ENCODE results near the gene PPME1.

The PPME1 gene

GRCh38 chr11:74159642-74160041 lies 11.4 kb upstream of the PPME1 start:
- DNase-seq (ENCODE audit: low spot score), result no peak

GRCh38 chr11:74162681-74163467 lies 8.2 kb upstream of the PPME1 start:
- DNase-seq (ENCODE audit: low spot score), result no peak

- DNase-seq (ENCODE audit: low spot score), result no peak
Measured at GRCh38 chr11:74168838-74169237, 2.3 kb upstream of the PPME1 start.

DNA sequence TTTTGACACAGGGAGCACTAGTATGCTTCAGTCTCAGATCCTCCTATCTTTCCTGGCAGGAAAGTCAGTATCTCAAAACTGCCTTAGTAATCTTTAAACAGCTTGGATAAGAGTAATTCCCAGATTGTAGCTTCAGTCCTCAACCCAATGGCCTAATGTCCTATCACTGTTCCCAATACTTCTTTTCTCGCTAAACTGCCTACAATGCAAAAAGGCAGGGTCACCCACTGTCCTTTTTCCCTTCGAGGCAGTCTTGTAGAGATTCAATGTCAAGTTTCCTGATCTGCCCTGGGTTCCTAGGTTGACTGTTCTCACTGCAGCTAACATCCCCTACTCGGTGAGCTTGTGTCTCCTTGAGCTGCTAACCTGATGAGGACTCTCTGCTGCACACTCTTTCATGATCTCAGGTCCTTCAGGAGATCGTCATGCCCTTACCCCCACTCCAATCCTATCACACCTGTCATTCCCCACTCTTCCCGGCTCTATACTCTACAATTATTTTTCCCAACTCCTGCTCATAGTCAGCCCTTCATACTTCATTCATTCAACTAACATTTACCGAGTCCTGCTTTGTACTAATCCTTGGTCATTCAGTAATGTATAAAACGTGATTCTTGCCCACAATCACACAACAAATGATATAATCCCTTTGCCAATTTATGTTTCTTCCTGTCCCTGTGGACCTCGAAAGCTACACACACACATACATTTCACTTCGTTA lies 1.2 kb upstream of the PPME1 start:
- no peak for DNase-seq (ENCODE audit: low spot score)

DNA sequence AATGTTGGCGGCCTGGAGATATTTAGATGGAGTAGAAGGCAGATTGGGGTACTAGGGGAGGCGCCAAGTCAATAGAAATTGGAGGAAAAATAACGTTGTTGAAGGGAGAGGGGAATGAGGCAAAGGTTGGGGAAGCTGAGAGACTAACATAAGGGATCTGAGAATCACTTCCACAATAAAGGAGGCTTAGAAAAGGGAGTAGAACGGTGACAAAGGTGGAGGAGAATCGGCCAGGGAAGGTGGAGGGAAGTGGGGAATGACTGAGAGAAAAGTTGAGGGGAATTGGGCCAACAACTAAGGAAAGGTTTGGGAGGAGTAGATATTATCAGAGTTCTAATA lies 510 bp downstream of the PPME1 start:
- no peak for DNase-seq (ENCODE audit: low spot score)

DNA sequence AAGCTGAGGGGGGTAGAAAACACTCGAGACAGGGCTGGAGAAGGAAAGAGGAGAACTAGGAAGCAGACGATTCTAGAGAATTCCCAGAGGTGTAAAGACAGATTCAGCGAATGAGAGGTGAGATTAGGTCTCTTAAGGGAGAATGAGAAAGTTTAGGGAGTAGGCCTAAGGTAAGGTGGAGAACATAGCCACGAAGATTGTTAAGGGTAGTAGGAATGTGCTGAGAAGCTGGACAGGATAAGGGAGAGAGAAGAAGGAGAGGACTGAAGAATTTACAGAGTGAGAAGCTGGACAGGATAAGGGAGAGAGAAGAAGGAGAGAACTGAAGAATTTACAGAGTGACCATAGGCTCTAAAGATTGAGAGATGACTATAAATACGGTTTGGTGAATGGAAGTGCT lies 908 bp downstream of the PPME1 start:
- DNase-seq (ENCODE audit: low spot score), result peak; percentile 16

GRCh38 chr11:74175920-74176319 lies 4.8 kb downstream of the PPME1 start:
- no peak for DNase-seq (ENCODE audit: low spot score)

DNA sequence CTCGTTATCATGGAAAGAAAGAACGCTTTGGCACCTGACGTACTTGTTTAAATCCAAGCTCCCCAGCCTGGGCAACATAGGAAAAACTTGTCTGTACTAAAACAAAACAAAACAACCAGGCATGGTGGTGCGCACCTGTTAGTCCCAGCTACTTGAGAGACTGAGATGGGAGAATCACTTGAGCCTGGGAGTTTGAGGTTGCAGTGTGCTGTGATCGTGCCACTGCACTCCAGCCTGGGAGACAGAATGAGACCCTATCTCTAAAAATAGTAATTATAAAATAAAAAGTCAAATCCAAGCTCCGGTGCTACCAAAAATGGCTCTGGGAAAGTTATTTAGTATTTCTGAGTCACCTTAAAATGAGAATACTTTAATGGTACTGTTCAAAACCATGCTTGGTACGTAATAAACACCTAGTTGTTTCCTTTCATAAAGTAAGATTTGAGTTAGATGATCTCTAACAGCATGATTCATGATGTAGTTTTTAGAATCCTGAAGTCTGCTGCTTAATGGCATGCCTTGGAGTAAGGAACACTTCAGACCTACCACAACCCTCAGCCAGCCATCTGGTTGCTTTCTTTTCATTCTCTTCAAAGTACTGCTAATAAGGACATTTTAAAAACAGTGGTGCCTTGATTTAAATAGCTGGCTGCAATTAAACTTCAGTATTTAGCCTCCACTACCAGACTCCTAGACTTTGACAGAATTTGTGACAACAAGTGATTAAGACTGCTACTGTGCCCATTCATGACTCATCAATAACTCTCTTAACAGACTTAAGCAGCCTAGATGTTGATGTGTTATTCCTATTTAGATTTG lies 8.4 kb downstream of the PPME1 start:
- no peak for DNase-seq (ENCODE audit: low spot score)

- DNase-seq (ENCODE audit: low spot score), result no peak
Measured at GRCh38 chr11:74182635-74183034, 11.5 kb downstream of the PPME1 start.

GRCh38 chr11:74185285-74185684 lies 14.2 kb downstream of the PPME1 start:
- DNase-seq (ENCODE audit: low spot score), result no peak

DNA sequence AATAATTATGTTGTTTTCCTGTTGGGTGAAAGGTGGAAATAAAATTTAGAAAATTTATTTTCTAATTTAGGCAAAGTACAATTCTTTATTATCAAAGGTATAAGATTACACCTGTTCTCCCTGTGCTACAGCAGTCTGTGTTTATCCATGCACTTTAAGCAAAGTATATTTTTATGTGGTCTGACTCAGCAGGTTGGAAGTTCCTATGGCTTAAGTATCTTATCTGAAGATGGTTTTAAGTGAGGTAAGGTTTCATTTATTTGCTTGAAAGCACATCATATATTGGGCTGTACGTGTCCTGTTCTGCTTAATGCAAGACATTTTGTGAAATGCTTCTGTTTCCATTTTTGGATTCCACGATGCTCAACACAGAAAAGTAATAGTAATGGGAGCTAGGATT lies 14.6 kb downstream of the PPME1 start:
- no peak for DNase-seq (ENCODE audit: low spot score)

DNA sequence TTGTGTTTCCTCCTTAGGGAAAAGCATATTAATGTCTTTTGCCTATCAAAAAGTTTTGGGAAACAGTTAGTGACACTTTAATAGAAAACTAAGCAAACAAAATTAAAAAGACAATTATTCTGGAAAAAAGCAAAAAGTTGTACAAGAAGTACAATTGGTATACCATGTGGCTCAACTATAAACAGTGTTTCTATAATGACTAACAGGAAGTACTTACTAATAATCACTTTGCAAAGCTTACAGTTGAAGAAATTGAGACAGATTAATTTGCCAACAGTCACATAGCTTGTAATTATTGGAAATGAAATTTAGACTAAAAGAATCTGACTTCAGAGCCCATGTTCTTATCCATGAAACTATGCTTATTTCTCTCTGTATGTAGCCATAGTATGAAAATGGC lies 24.7 kb downstream of the PPME1 start:
- no peak for DNase-seq (ENCODE audit: low spot score)

GRCh38 chr11:74196781-74197486 lies 25.8 kb downstream of the PPME1 start:
- no peak for DNase-seq (ENCODE audit: low spot score)

DNA sequence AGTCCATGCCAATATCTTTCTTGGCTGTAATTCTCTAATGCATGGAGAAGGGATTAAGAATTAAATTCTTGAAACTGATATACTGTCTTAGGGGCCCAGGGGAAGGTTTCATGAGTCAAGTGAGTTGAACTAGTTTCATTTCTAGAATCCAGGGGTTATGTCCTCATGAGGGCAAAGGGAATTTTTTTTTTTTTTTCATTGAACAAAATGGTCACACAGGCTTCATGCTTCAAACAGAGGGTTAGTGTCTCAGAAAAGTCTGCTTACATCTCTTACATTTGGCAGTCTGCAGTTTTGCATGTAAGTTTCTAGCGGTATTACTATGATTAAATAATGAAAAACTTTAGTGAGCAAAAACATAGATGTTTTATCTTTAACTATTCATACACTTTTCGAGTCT lies 32.9 kb downstream of the PPME1 start:
- DNase-seq (ENCODE audit: low spot score), result no peak

DNA sequence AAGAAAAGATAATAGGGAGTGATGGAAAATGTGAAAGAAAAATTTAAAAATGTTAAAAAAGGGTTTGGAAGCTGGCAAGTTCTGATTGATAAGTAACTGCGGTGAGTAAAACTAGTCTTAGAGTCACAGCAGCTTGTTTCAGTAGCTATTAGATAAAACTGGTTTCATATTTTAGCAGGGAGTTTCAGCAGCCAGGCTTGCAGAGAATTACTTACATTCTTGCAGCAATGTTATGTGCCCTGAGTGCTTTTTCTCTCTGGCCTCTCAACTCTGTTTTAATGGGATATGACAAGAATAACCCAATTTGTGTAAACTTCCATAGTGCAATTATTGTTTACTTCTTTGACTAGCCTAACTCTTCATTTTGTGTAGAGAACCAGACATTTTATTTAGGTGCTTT lies 33.6 kb downstream of the PPME1 start:
- no peak for DNase-seq (ENCODE audit: low spot score)

- no peak for DNase-seq (ENCODE audit: low spot score)
Measured at GRCh38 chr11:74205181-74205580, 34.1 kb downstream of the PPME1 start.

DNA sequence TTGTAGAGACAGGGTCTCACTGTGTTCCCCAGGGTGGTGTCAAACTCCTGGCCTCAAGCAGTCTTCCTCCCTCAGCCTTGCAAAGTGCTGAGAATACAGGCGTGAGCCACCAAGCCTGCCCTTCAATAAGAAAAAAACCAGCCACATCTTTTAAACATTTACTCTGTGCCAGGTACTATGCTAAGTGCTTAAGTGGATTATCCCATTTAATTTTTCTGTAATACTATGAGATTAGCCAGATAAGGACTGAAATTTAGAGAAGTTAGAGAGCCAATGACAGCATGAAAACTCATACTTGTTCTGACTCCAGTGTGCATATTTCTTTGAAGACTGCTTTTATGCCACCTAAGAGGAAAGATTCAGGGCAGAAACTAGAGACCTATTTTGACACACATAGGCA lies 35.7 kb downstream of the PPME1 start:
- DNase-seq (ENCODE audit: low spot score), result no peak

- no peak for DNase-seq (ENCODE audit: low spot score)
Measured at GRCh38 chr11:74208507-74208906, 37.4 kb downstream of the PPME1 start.

DNA sequence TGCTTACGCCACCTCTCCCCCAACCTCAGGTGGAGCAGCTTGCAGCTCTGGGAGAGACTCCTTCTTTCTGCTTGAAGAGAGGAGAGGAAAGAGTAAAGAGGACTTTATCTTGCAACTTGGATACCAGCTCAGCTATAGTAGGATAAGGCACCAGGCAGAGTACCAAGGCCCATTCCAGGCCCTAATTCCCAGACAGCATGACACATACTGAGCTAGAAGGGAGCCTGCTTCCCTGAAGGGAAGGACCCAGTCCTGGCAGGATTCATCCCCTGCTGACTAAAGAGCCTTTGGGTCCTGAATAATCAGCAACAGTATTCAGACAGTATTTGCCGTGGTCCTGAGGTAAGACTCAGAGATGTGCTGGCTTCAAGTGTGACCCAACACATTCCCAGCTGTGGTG lies 41.4 kb downstream of the PPME1 start:
- no peak for DNase-seq (ENCODE audit: low spot score)

- no peak for DNase-seq (ENCODE audit: low spot score)
Measured at GRCh38 chr11:74220376-74220775, 49.3 kb downstream of the PPME1 start.

DNA sequence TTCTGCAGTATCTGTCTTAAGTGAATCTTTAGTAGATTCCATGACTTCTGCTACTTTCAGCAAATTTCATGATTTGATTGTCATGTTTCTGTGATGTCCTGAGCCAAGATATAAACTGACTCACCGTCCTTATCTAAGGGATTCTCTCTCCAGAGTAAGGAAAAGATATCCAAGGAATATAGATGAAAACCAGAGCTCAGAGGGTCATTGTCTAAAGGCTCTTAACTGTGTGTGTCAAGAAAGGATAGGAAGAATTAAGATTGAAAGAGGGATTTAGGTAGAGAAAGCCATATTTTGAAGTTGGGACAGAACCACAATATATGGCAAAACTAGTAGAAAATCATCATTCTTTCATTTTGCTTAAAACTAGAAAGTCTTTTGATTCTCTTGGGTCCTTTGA lies 50.7 kb downstream of the PPME1 start:
- DNase-seq (ENCODE audit: low spot score), result no peak

DNA sequence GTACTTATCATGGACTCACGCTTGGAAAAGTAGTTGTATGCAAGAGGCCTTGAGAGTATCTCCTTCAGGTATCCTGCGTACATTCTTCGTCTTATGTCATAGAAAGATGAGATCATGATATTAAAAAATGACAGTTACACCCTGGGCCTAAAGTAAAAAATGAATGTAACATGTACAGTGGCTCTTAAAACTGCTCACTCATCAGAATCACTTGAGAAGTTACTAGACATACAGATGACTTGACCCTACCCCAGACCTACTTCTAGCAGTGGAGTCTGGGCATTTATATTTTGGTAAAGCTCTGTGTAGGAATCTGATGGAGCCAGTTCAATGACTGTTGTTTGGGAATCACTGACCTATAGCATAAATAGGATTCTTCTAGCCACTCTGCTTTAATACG lies 54.5 kb downstream of the PPME1 start:
- DNase-seq (ENCODE audit: low spot score), result no peak
